ENCODE results near the gene GPNMB. TPM values are rescaled to one million over a fixed set of nuclear protein-coding genes. Genes with fewer than 3 reads are reported as not detected.
A peak's percentile ranks its signal among the peaks of the same experiment; 100 is the strongest.

The GPNMB gene
- total and polyA plus RNA-seq, 2 of the 4 experiments (the other 2 are of a cell fraction) = under 0.01 to 0.14 TPM

- no peak overlapping the region for H4K91ac ChIP-seq (ENCODE audit: insufficient read depth, low read depth, low read length)
- no peak overlapping the region for H2BK5ac ChIP-seq (ENCODE audit: low read depth, low read length, poor library complexity, severe bottlenecking)
- in situ Hi-C loops (cut with MboI; ENCODE audit: low sequenced_read_pairs) (no loop called here), dilution Hi-C loops (cut with HindIII; ENCODE audit: low sequenced_read_pairs, unreplicated experiment) (no loop called here), intact Hi-C loops (cut with micrococcal nuclease) (no loop called here)
- CTCF ChIA-PET = no interaction called here
- no CpG with 5 or more reads among the region's 4 CpGs for WGBS, 2 experiments (ENCODE audit: extremely low coverage in 2 of 2, insufficient read length in 1 of 2)
- DNase-seq (no peak), ATAC-seq (ENCODE audit: low read depth) (no peak)
- no peak overlapping the region for H3K23ac ChIP-seq (ENCODE audit: low read depth, low read length)
- no peak overlapping the region for H2AK5ac ChIP-seq (ENCODE audit: low read depth, low read length)
- TF ChIP-seq NFE2L2 (IDR thresholded peaks at IDR 0.05; ENCODE audit: low read depth, low read length) = no peak
- no peak for TF ChIP-seq MXI1 (IDR thresholded peaks at IDR 0.05; ENCODE audit: borderline replicate concordance, low read depth, low read length)
- TF ChIP-seq RCOR1 (IDR thresholded peaks at IDR 0.05; ENCODE audit: insufficient replicate concordance, low read length) = no peak
- H3K9ac ChIP-seq (ENCODE audit: low read depth, low read length) = no peak overlapping the region
- no peak overlapping the region for H2BK120ac ChIP-seq (ENCODE audit: low read depth, low read length)
- H3K4me2 ChIP-seq (ENCODE audit: low read depth, low read length) = no peak overlapping the region
- H3K4me3 ChIP-seq (ENCODE audit: insufficient read depth, low read depth, low read length) = no peak overlapping the region
- H2AFZ ChIP-seq (replicated peaks; ENCODE audit: low read length, poor library complexity) = peak overlapping the region; percentile 63
- no peaks in the 10 kb centered on the region for H3K79me1 ChIP-seq (ENCODE audit: low read depth in 1 of 2, low read length in 2 of 2)
- BruUV-seq (replicated peaks) = no TSS peak
- H3K14ac ChIP-seq (replicated peaks; ENCODE audit: low read depth, low read length) = no peak overlapping the region
- no peak overlapping the region for H3K56ac ChIP-seq (ENCODE audit: extremely low read depth, insufficient read depth, low read length)
- H4K5ac ChIP-seq (ENCODE audit: low read depth, low read length) = no peak overlapping the region
- no peak overlapping the region for H2AK9ac ChIP-seq (replicated peaks; ENCODE audit: low read depth, low read length, poor library complexity)
- H4K20me1 ChIP-seq (ENCODE audit: insufficient read depth, low read length) = no peaks in the 10 kb centered on the region
- H3K27ac ChIP-seq (ENCODE audit: insufficient read depth, low read length) = no peak overlapping the region
- H3K4ac ChIP-seq (ENCODE audit: low read depth, low read length) = no peak overlapping the region
- no peak overlapping the region for H2BK20ac ChIP-seq (ENCODE audit: low read depth, low read length)
- H3K4me1 ChIP-seq (ENCODE audit: control insufficient read depth, insufficient read depth, low read length) = no peaks in the 10 kb centered on the region
- no peaks in the 10 kb centered on the region for H3K36me3 ChIP-seq (ENCODE audit: control insufficient read depth, insufficient read depth, low read length)
- peaks cover 2% of the 10 kb centered on the region; the same call in 1 of the 2 replicates for H3K9me1 ChIP-seq (ENCODE audit: insufficient read depth, low read length)
- H4K8ac ChIP-seq (ENCODE audit: low read depth in 2 of 2, low read length in 2 of 2) = no peak overlapping the region
- H3K18ac ChIP-seq (ENCODE audit: low read depth, low read length) = no peak overlapping the region
- no peaks in the 10 kb centered on the region for H3K27me3 ChIP-seq (ENCODE audit: control insufficient read depth, insufficient read depth, low read length)
- H2BK15ac ChIP-seq (ENCODE audit: low read depth, low read length) = no peak overlapping the region
- POLR2A ChIA-PET (ENCODE audit: unreplicated experiment) = no interaction called here
- H3K9me3 ChIP-seq (ENCODE audit: control insufficient read depth, insufficient read depth, low read length) = no peaks in the 10 kb centered on the region
Measured at GRCh38 chr7:23292623-23293022, 46.0 kb downstream of the GPNMB start.
